Hepatocyte (in vitro differentiated cells): ENCODE measurements around the gene CLCN7. TPM values are rescaled to one million over a fixed set of nuclear protein-coding genes. Genes with fewer than 3 reads are reported as not detected.

ENCODE experiments used
- DNase-seq: peaks from one replicate; pipeline ENCODE4 v3.0.0-alpha.2; 2016; ENCODE audit warnings: low spot score
- H2AFZ ChIP-seq: fragments of 200-600 bp; sonication (generic); 2 replicates; pipeline ENCODE4 v1.6.0; 2016; ENCODE audit warnings: antibody characterized with exemption, mild to moderate bottlenecking
- H3K27ac ChIP-seq: fragments of 200-600 bp; sonication (generic); 2 replicates; pipeline ENCODE4 v1.5.1; 2016; ENCODE audit warnings: mild to moderate bottlenecking
- H3K27me3 ChIP-seq: fragments of 200-600 bp; sonication (generic); 2 replicates; pipeline ENCODE4 v1.6.1; 2016
- H3K36me3 ChIP-seq: fragments of 200-600 bp; sonication (generic); replicated peaks from 2 replicates; pipeline ENCODE4 v1.5.1; 2016; ENCODE audit warnings: low read depth; ENCODE audit not compliant: insufficient read depth
- H3K4me1 ChIP-seq: fragments of 200-600 bp; sonication (generic); 2 replicates; pipeline ENCODE4 v1.5.1; 2016; ENCODE audit warnings: mild to moderate bottlenecking, moderate library complexity; ENCODE audit not compliant: insufficient read depth
- H3K4me2 ChIP-seq: fragments of 200-600 bp; sonication (generic); 2 replicates; pipeline ENCODE4 v1.6.0; 2016
- H3K4me3 ChIP-seq: fragments of 200-600 bp; sonication (generic); 2 replicates; pipeline ENCODE4 v1.5.1; 2016; ENCODE audit warnings: mild to moderate bottlenecking
- H3K79me2 ChIP-seq: fragments of 200-600 bp; sonication (generic); 2 replicates; pipeline ENCODE4 v1.6.0; 2017; ENCODE audit warnings: mild to moderate bottlenecking
- H3K9me2 ChIP-seq: fragments of 200-600 bp; sonication (generic); replicated peaks from 2 replicates; pipeline ENCODE4 v1.6.0; 2017; ENCODE audit warnings: mild to moderate bottlenecking; ENCODE audit not compliant: insufficient read depth
- H3K9me3 ChIP-seq: fragments of 200-600 bp; sonication (generic); 2 replicates; pipeline ENCODE4 v1.5.1; 2016; ENCODE audit warnings: low read depth, mild to moderate bottlenecking
- H4K20me1 ChIP-seq: fragments of 200-600 bp; sonication (generic); 2 replicates; pipeline ENCODE4 v1.6.0; 2016; ENCODE audit warnings: mild to moderate bottlenecking; ENCODE audit not compliant: insufficient read depth, poor library complexity, severe bottlenecking
- CTCF ChIP-seq: fragments of 200-600 bp; sonication (generic); IDR thresholded peaks from 2 replicates; pipeline ENCODE4 v1.5.1; 2016; ENCODE audit warnings: antibody characterized with exemption, mild to moderate bottlenecking; ENCODE audit not compliant: poor library complexity
- EZH2 ChIP-seq: fragments of 200-600 bp; sonication (generic); IDR thresholded peaks from 2 replicates; pipeline ENCODE4 v1.6.1; 2016; ENCODE audit warnings: antibody characterized with exemption, mild to moderate bottlenecking, borderline replicate concordance
- EZH2phosphoT487 ChIP-seq: fragments of 200-600 bp; sonication (generic); IDR thresholded peaks from one replicate; pipeline ENCODE4 v1.6.1; 2018; ENCODE audit warnings: antibody characterized with exemption, mild to moderate bottlenecking, low read depth, moderate library complexity; ENCODE audit not compliant: unreplicated experiment, severe bottlenecking
- WGBS: methylation state at CpG from one replicate; pipeline ENCODE4 v1.1.6; 2016; ENCODE audit warnings: low lambda C conversion rate; ENCODE audit errors: missing lambda C conversion rate; 5-methylcytosine and 5-hydroxymethylcytosine counted together
- polyA plus RNA-seq: library from polyadenylated mRNA; unstranded; fragments of >200 nt; fragmentation: Nextera tagmentation; extraction: Ambion mirVana; gene quantifications from 2 replicates; pipeline ENCODE4 v1.2.1, GENCODE V29; 2016
- total RNA-seq: library from RNA; depleted of rRNA; stranded (reverse); fragments of >200 nt; gene quantifications from 2 replicates; pipeline ENCODE4 v1.2.3, GENCODE V29; 2014

Gene CLCN7
- total and polyA plus RNA-seq, 2 experiments from 2014 or later, result 56.3 to 107 TPM

- H3K36me3 ChIP-seq, result no peaks in the 10 kb centered on the region
- H3K27me3 ChIP-seq, result no peaks in the 10 kb centered on the region
- H3K79me2 ChIP-seq, result peaks cover 2% of the 10 kb centered on the region
- H3K9me2 ChIP-seq, result no peaks in the 10 kb centered on the region
- H2AFZ ChIP-seq, result no peak within 1 kb of the TSS
- no peak within 1 kb of the TSS for H3K4me2 ChIP-seq
- TF ChIP-seq EZH2phosphoT487 (no peak), CTCF (no peak), EZH2 (no peak)
- H3K4me1 ChIP-seq, result peaks cover 5% of the 10 kb centered on the region
- 91% methylated on average over 19 of the region's 19 CpGs for whole genome bisulfite sequencing
- H3K27ac ChIP-seq, result no peak within 1 kb of the TSS
- no peak for DNase-seq
- no peak within 1 kb of the TSS for H3K4me3 ChIP-seq
- H4K20me1 ChIP-seq, result no peaks in the 10 kb centered on the region
- no peaks in the 10 kb centered on the region for H3K9me3 ChIP-seq
These were observed 13.8 kb upstream of the CLCN7 start, which contains the start of gene PTX4 for GRCh38 chr16:1488619-1489018. Gene PTX4 (minus strand): TSS chr16:1488944. CDS start chr16:1488909, 35 bp downstream.

- no peak overlapping the region for H3K27ac ChIP-seq
- no peaks in the 10 kb centered on the region for H3K9me2 ChIP-seq
- H3K4me2 ChIP-seq, result no peak overlapping the region
- no peaks in the 10 kb centered on the region for H4K20me1 ChIP-seq
- H3K79me2 ChIP-seq, result no peaks in the 10 kb centered on the region
- DNase-seq, result no peak
- H3K4me3 ChIP-seq, result no peak overlapping the region
- TF ChIP-seq EZH2 (no peak), EZH2phosphoT487 (no peak), CTCF (no peak)
- no peaks in the 10 kb centered on the region for H3K27me3 ChIP-seq
- H3K36me3 ChIP-seq, result no peaks in the 10 kb centered on the region
- H3K4me1 ChIP-seq, result peaks cover 5% of the 10 kb centered on the region
- no peak overlapping the region for H2AFZ ChIP-seq
- 91% methylated on average over 21 of the region's 24 CpGs for WGBS
- no peaks in the 10 kb centered on the region for H3K9me3 ChIP-seq
These were observed 13.3 kb upstream of the CLCN7 start for GRCh38 chr16:1488054-1488601.

- Histone ChIP-seq H3K4me2 (no peak overlapping the region), H3K4me1 (peaks cover under 1% of the 10 kb centered on the region), H3K4me3 (no peak overlapping the region), H3K27me3 (no peaks in the 10 kb centered on the region), H3K36me3 (no peaks in the 10 kb centered on the region), H2AFZ (no peak overlapping the region), H3K9me2 (no peaks in the 10 kb centered on the region), H4K20me1 (no peaks in the 10 kb centered on the region), H3K79me2 (no peaks in the 10 kb centered on the region), H3K27ac (no peak overlapping the region), H3K9me3 (no peaks in the 10 kb centered on the region)
- TF ChIP-seq CTCF (no peak), EZH2phosphoT487 (no peak)
- DNase-seq, result no peak
- 95% methylated on average over 29 of the region's 39 CpGs for WGBS
These were observed 12.7 kb upstream of the CLCN7 start for GRCh38 chr16:1487395-1488053.
